H9 (cell line): ENCODE measurements around the gene PRKCA. TPM values are rescaled to one million over a fixed set of nuclear protein-coding genes. Genes with fewer than 3 reads are reported as not detected.

ENCODE experiments used
- DNase-seq: peaks from one replicate; pipeline ENCODE4 v3.0.0-alpha.2; 2017
- H2AFZ ChIP-seq: one replicate; pipeline ENCODE4 v1.6.1; 2013; ENCODE audit warnings: mild to moderate bottlenecking, low read length, control low read depth, moderate library complexity
- H2AK5ac ChIP-seq: 2 replicates; pipeline ENCODE4 v1.6.1; 2013; ENCODE audit warnings: low read length, control low read depth, mixed read lengths; ENCODE audit not compliant: insufficient read length
- H2BK120ac ChIP-seq: one replicate; pipeline ENCODE4 v1.6.1; 2013; ENCODE audit warnings: low read depth, mild to moderate bottlenecking, low read length, control low read depth, inconsistent platforms; ENCODE audit not compliant: poor library complexity, severe bottlenecking
- H2BK12ac ChIP-seq: 2 replicates; pipeline ENCODE4 v1.6.1; 2013; ENCODE audit warnings: low read length, control low read depth, mixed read lengths, low read depth; ENCODE audit not compliant: insufficient read length
- H2BK15ac ChIP-seq: 2 replicates; pipeline ENCODE4 v1.6.1; 2013; ENCODE audit warnings: low read depth, low read length, control low read depth
- H2BK20ac ChIP-seq: one replicate; pipeline ENCODE4 v1.6.1; 2013; ENCODE audit warnings: low read depth, mild to moderate bottlenecking, low read length, control low read depth, inconsistent platforms; ENCODE audit not compliant: poor library complexity, severe bottlenecking
- H2BK5ac ChIP-seq: 2 replicates; pipeline ENCODE4 v1.6.1; 2013; ENCODE audit warnings: low read length, control low read depth, mixed read lengths; ENCODE audit not compliant: insufficient read length
- H3K14ac ChIP-seq: 2 replicates; pipeline ENCODE4 v1.6.1; 2013; ENCODE audit warnings: low read length, control low read depth; ENCODE audit not compliant: insufficient read depth
- H3K18ac ChIP-seq: 2 replicates; pipeline ENCODE4 v1.6.1; 2013; ENCODE audit warnings: low read depth, mild to moderate bottlenecking, mixed read lengths, low read length, control low read depth; ENCODE audit not compliant: insufficient read length
- H3K23ac ChIP-seq: 2 replicates; pipeline ENCODE4 v1.6.1; 2013; ENCODE audit warnings: low read length, control low read depth, mixed read lengths, low read depth; ENCODE audit not compliant: insufficient read length
- H3K23me2 ChIP-seq: 2 replicates; pipeline ENCODE4 v1.6.1; 2013; ENCODE audit warnings: low read depth, mild to moderate bottlenecking, mixed read lengths, low read length, control low read depth; ENCODE audit not compliant: insufficient read length, poor library complexity, severe bottlenecking
- H3K27ac ChIP-seq: 2 replicates; pipeline ENCODE4 v1.5.1; 2013; ENCODE audit warnings: low read length, control low read depth, mixed read lengths, low read depth; ENCODE audit not compliant: insufficient read length
- H3K27me3 ChIP-seq: 2 replicates; pipeline ENCODE4 v1.6.1; 2013; ENCODE audit warnings: low read length, control low read depth, inconsistent platforms; ENCODE audit not compliant: insufficient read depth
- H3K4ac ChIP-seq: 2 replicates; pipeline ENCODE4 v1.6.1; 2013; ENCODE audit warnings: low read depth, mild to moderate bottlenecking, control low read depth, inconsistent platforms, low read length, moderate library complexity
- H3K4me1 ChIP-seq: 2 replicates; pipeline ENCODE4 v1.6.1; 2013; ENCODE audit warnings: low read length, control low read depth, inconsistent platforms; ENCODE audit not compliant: insufficient read depth
- H3K4me2 ChIP-seq: 2 replicates; pipeline ENCODE4 v1.6.1; 2013; ENCODE audit warnings: low read length, control low read depth, mixed read lengths; ENCODE audit not compliant: insufficient read length, insufficient read depth
- H3K56ac ChIP-seq: 2 replicates; pipeline ENCODE4 v1.6.1; 2013; ENCODE audit warnings: low read depth, mild to moderate bottlenecking, mixed read lengths, low read length, control low read depth; ENCODE audit not compliant: insufficient read length
- H3K79me1 ChIP-seq: 2 replicates; pipeline ENCODE4 v1.6.1; 2013; ENCODE audit warnings: low read depth, mild to moderate bottlenecking, moderate library complexity, low read length, control low read depth, inconsistent platforms; ENCODE audit not compliant: insufficient read depth, poor library complexity, severe bottlenecking
- H3K79me2 ChIP-seq: 2 replicates; pipeline ENCODE4 v1.6.1; 2013; ENCODE audit warnings: low read length, control low read depth, inconsistent platforms; ENCODE audit not compliant: insufficient read depth
- H3K9ac ChIP-seq: 2 replicates; pipeline ENCODE4 v1.6.1; 2013; ENCODE audit warnings: low read length, control low read depth, mixed read lengths; ENCODE audit not compliant: insufficient read length; ENCODE audit errors: extremely low read depth
- H3K9me3 ChIP-seq: one replicate; pipeline ENCODE4 v1.6.1; 2013; ENCODE audit warnings: low read depth, low read length, inconsistent platforms; ENCODE audit not compliant: control insufficient read depth
- H3T11ph ChIP-seq: one replicate; pipeline ENCODE4 v1.6.1; 2013; ENCODE audit warnings: mild to moderate bottlenecking, low read length, control low read depth, inconsistent platforms
- H4K20me1 ChIP-seq: one replicate; pipeline ENCODE4 v1.6.1; 2013; ENCODE audit not compliant: control insufficient read depth, insufficient read length, insufficient read depth
- H4K5ac ChIP-seq: 2 replicates; pipeline ENCODE4 v1.6.1; 2013; ENCODE audit warnings: low read depth, mild to moderate bottlenecking, mixed read lengths, low read length, control low read depth; ENCODE audit not compliant: insufficient read length
- H4K8ac ChIP-seq: replicated peaks from 2 replicates; pipeline ENCODE4 v1.6.1; 2013; ENCODE audit warnings: low read length, control low read depth, mixed read lengths, low read depth; ENCODE audit not compliant: insufficient read length
- H4K91ac ChIP-seq: 2 replicates; pipeline ENCODE4 v1.6.1; 2013; ENCODE audit warnings: low read depth, mild to moderate bottlenecking, moderate library complexity, mixed read lengths, low read length, control low read depth; ENCODE audit not compliant: insufficient read length
- H3K27ac Mint-ChIP-seq, 3 experiments: 2 replicates in 2 of 3; 3 replicates in 1 of 3; pipeline ENCODE4 v1.8.0; 2020 to 2021; ENCODE audit warnings: mixed read lengths in 3 of 3, mild to moderate bottlenecking in 1 of 3, moderate library complexity in 1 of 3
- H3K27me3 Mint-ChIP-seq: 2 replicates; pipeline ENCODE4 v1.8.0; 2021; ENCODE audit warnings: low read depth, mild to moderate bottlenecking, moderate library complexity, mixed read lengths
- H3K36me3 Mint-ChIP-seq, 3 experiments: 2 replicates in 2 of 3; 3 replicates in 1 of 3; pipeline ENCODE4 v1.8.0; 2020 to 2021; ENCODE audit warnings: low read depth in 3 of 3, mixed read lengths in 3 of 3; ENCODE audit not compliant: insufficient read depth in 1 of 3
- H3K4me1 Mint-ChIP-seq, 2 experiments: 2 replicates each; pipeline ENCODE4 v1.8.0; 2020; ENCODE audit warnings: mixed read lengths in 2 of 2
- H3K4me3 Mint-ChIP-seq, 2 experiments: 2 replicates in 1 of 2; 3 replicates in 1 of 2; pipeline ENCODE4 v1.8.0; 2020 to 2021; ENCODE audit warnings: mild to moderate bottlenecking in 2 of 2, mixed read lengths in 2 of 2, moderate library complexity in 1 of 2
- H3K9me3 Mint-ChIP-seq, 2 experiments: 2 replicates in 1 of 2; 3 replicates in 1 of 2; pipeline ENCODE4 v1.8.0; 2020; ENCODE audit warnings: mild to moderate bottlenecking in 2 of 2, mixed read lengths in 2 of 2, moderate library complexity in 1 of 2
- WGBS: extraction: QIAGEN DNeasy Blood & Tissue Kit; methylation state at CpG from one replicate; pipeline ENCODE4 v1.1.7; 2013; ENCODE audit warnings: missing lambda C conversion rate, low lambda C conversion rate, mixed read lengths; ENCODE audit not compliant: insufficient read length; ENCODE audit errors: extremely low coverage; 5-methylcytosine and 5-hydroxymethylcytosine counted together
- total RNA-seq: library from RNA; stranded (reverse); gene quantifications from 2 replicates; pipeline ENCODE4 v1.2.1, GENCODE V29; 2021
- TF ChIP-seq, protein P1 (sequence below): fragments of 200-600 bp; sonication (generic); conservative IDR thresholded peaks from 3 replicates; pipeline ENCODE4 v1.8.0; 2021; ENCODE audit warnings: antibody characterized with exemption, mild to moderate bottlenecking

PRKCA gene
- total RNA-seq, 1 experiment from 2014 or later: 10.5 TPM

DNA sequence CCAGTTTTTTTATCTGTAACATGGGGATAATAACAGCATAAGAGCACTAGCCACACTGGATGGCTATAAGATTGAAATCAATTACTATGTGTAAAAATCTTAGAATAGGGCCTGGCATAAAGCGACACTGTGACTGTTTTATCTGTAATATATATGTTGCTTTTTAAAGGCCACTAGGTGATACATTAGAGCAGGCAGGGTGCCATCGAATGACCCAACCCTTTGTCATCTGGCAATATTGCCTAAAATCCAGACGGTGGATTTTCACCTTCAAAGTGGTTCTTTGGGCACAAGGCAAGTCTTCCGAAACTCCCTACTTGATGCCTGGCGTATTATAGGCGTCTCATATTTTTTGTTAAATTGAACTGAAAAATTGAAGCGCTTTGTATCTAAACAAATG, 69.1 kb downstream of the PRKCA start:
- no peak overlapping the region for H4K8ac ChIP-seq
- H3K36me3 Mint-ChIP-seq: no peaks in the 10 kb centered on the region
- no peaks in the 10 kb centered on the region for H3K23me2 ChIP-seq
- no peak overlapping the region for H3K56ac ChIP-seq
- no peak overlapping the region for H3K23ac ChIP-seq
- H3K4me1 ChIP-seq: peaks cover 3% of the 10 kb centered on the region; the same call in 1 of the 2 replicates
- no peak overlapping the region for H4K91ac ChIP-seq
- H3K4ac ChIP-seq: no peak overlapping the region
- no peak overlapping the region; a peak in 1 of 7 replicates for H3K27ac Mint-ChIP-seq
- no peak overlapping the region for H3K9ac ChIP-seq
- no peak overlapping the region for H2BK12ac ChIP-seq
- no peak overlapping the region for H3K27ac ChIP-seq
- no peaks in the 10 kb centered on the region for H3K27me3 Mint-ChIP-seq
- no peak overlapping the region for H2AFZ ChIP-seq
- H3K9me3 ChIP-seq: no peaks in the 10 kb centered on the region
- no peak overlapping the region for H2AK5ac ChIP-seq
- H2BK5ac ChIP-seq: no peak overlapping the region
- H3K9me3 Mint-ChIP-seq: no peaks in the 10 kb centered on the region
- no peaks in the 10 kb centered on the region; the same call in 1 of the 2 replicates for H3K79me2 ChIP-seq
- no peak overlapping the region for H2BK20ac ChIP-seq
- no peak overlapping the region for H3K14ac ChIP-seq
- H3K4me2 ChIP-seq: no peak overlapping the region
- H3K27me3 ChIP-seq: no peaks in the 10 kb centered on the region
- no peak overlapping the region for H3K18ac ChIP-seq
- H3K4me3 Mint-ChIP-seq: no peak overlapping the region
- H3T11ph ChIP-seq: no peak overlapping the region
- TF ChIP-seq, protein P1, sequence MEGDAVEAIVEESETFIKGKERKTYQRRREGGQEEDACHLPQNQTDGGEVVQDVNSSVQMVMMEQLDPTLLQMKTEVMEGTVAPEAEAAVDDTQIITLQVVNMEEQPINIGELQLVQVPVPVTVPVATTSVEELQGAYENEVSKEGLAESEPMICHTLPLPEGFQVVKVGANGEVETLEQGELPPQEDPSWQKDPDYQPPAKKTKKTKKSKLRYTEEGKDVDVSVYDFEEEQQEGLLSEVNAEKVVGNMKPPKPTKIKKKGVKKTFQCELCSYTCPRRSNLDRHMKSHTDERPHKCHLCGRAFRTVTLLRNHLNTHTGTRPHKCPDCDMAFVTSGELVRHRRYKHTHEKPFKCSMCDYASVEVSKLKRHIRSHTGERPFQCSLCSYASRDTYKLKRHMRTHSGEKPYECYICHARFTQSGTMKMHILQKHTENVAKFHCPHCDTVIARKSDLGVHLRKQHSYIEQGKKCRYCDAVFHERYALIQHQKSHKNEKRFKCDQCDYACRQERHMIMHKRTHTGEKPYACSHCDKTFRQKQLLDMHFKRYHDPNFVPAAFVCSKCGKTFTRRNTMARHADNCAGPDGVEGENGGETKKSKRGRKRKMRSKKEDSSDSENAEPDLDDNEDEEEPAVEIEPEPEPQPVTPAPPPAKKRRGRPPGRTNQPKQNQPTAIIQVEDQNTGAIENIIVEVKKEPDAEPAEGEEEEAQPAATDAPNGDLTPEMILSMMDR: no peak
- H2BK15ac ChIP-seq: no peak overlapping the region
- DNase-seq: no peak
- H4K20me1 ChIP-seq: no peaks in the 10 kb centered on the region
- no CpG with 5 or more reads among the region's 7 CpGs for WGBS
- no peaks in the 10 kb centered on the region for H3K79me1 ChIP-seq
- H3K4me1 Mint-ChIP-seq: peaks cover 22 to 31% of the 10 kb centered on the region in 2 experiments
- no peak overlapping the region for H4K5ac ChIP-seq
- no peak overlapping the region for H2BK120ac ChIP-seq
